Hematopoietic multipotent progenitor cell treated with erythropoietin and hydrocortisone succinate and interleukin-3 and kit ligand, for 6 days (in vitro differentiated cells): Measurements from ENCODE around the gene STIP1.

Experiments used
- DNase-seq: peaks from one replicate; pipeline ENCODE4 v3.0.0-alpha.2; 2015

The STIP1 gene

GRCh38 chr11:64252003-64252872 is 66.3 kb downstream of the STIP1 start:
- peak; percentile 61 for DNase-seq

DNA sequence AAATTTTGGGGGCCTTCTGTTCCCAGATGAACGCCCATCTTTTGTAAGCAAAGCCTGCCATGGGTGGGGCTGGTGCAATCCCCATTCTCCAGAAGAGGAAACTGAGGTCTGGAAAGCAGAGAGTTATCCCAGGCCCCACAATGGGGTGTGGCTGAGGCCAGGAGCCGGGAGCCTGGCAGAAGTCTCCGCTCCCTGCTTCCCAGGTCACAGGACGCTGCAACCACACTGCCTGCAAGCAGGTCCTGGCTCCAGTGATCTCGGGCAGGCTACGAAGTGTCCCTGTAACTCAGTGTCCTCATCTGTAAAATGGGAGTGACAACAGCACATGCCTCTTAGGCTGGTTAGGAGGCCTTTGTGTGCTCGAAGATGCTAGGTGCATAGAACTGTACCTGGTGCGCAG is 67.1 kb downstream of the STIP1 start:
- DNase-seq, result no peak

- peak; percentile 58 for DNase-seq
These were observed 67.5 kb downstream of the STIP1 start for GRCh38 chr11:64253481-64253880.
